KMS-11 (cell line): Measurements from ENCODE around the gene LRRC75A.

Experiments used
- H2AFZ ChIP-seq: fragments of 200-600 bp; sonication (generic); 2 replicates; pipeline ENCODE4 v1.6.1; 2016; ENCODE audit warnings: antibody characterized with exemption, mixed run types, low read depth
- H3K27ac ChIP-seq: fragments of 200-600 bp; sonication (generic); 2 replicates; pipeline ENCODE4 v1.6.1; 2016; ENCODE audit warnings: mild to moderate bottlenecking, mixed run types
- H3K27me3 ChIP-seq: fragments of 200-600 bp; sonication (generic); 2 replicates; pipeline ENCODE4 v1.6.1; 2017; ENCODE audit warnings: mild to moderate bottlenecking, low read depth, mixed run types, moderate library complexity; ENCODE audit not compliant: insufficient read depth
- H3K36me3 ChIP-seq: fragments of 200-600 bp; sonication (generic); 2 replicates; pipeline ENCODE4 v1.6.1; 2017; ENCODE audit warnings: mild to moderate bottlenecking, mixed run types; ENCODE audit not compliant: insufficient read depth
- H3K4me1 ChIP-seq: fragments of 200-600 bp; sonication (generic); 2 replicates; pipeline ENCODE4 v1.6.1; 2016; ENCODE audit warnings: mild to moderate bottlenecking, low read depth, mixed run types; ENCODE audit not compliant: poor library complexity, severe bottlenecking
- H3K4me2 ChIP-seq: fragments of 200-600 bp; sonication (generic); 2 replicates; pipeline ENCODE4 v1.7.0; 2016; ENCODE audit warnings: mild to moderate bottlenecking, mixed run types
- H3K4me3 ChIP-seq: fragments of 200-600 bp; sonication (generic); IDR thresholded peaks from 2 replicates; pipeline ENCODE4 v1.6.1; 2017; ENCODE audit warnings: low read depth, low read length, mixed read lengths; ENCODE audit not compliant: insufficient read depth
- H3K79me2 ChIP-seq: fragments of 200-600 bp; sonication (generic); 2 replicates; pipeline ENCODE4 v1.6.1; 2016; ENCODE audit warnings: low read depth, mixed run types; ENCODE audit not compliant: insufficient read depth
- H3K9ac ChIP-seq: fragments of 200-600 bp; sonication (generic); 2 replicates; pipeline ENCODE4 v1.6.1; 2016; ENCODE audit warnings: mild to moderate bottlenecking, mixed run types
- H4K20me1 ChIP-seq: fragments of 200-600 bp; sonication (generic); 2 replicates; pipeline ENCODE4 v1.6.1; 2016; ENCODE audit warnings: mild to moderate bottlenecking, mixed run types; ENCODE audit not compliant: insufficient read depth
- TF ChIP-seq, protein P1 (sequence below): fragments of 200-600 bp; sonication (generic); conservative IDR thresholded peaks from 2 replicates; pipeline ENCODE4 v1.6.1; 2017; ENCODE audit warnings: low read depth, mild to moderate bottlenecking, antibody characterized with exemption, low read length, moderate library complexity, mixed read lengths

Gene LRRC75A

DNA sequence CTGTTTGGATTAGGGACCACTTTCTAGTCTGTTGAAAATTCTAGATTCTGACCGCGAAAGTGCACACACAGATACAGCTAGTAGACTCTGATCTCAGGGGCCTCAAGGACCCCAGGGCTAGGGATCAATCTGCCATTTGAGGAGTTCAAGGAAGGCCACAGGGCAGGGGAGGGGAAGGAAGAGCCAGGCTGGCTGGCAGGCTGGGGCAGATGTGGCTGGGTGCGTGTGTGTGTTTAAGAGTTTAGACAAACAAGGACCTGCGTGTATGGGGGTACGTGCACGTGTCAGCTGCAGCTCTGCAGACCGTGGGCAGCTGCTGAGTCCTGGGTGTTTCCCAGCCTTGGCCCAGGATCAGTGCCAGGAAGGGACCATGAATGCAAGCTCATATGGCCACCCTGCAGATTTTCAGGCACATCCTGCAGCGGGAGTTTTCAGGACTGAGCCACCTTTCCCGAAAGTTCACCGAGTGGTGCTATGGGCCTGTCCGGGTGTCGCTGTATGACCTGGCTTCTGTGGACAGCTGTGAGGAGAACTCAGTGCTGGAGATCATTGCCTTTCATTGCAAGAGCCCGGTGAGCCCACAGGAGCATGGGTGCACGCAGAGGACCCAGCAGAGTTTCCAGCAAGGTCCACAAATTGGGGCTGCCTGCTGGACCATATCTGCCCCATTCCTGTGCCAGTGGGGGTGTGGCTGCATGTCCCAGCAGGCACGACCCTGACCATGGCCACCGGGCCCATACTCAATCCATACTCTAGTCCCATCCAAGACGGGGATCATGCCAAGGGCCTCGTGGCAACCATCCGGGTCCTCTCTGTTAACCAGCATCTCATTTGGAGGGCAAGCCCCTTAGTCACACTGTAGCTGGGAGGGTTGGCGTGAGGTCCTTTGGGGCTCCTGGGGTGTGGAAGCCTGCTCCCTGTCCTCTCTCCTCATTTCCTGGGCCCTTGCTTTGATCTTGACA is 66.0 kb downstream of the LRRC75A start:
- Histone ChIP-seq H3K9ac (no peak overlapping the region), H4K20me1 (no peaks in the 10 kb centered on the region), H3K27ac (no peak overlapping the region), H3K4me3 (no peak overlapping the region), H3K36me3 (no peaks in the 10 kb centered on the region), H3K79me2 (no peaks in the 10 kb centered on the region), H2AFZ (no peak overlapping the region), H3K27me3 (no peaks in the 10 kb centered on the region), H3K4me1 (no peaks in the 10 kb centered on the region), H3K4me2 (no peak overlapping the region)
- TF ChIP-seq, protein P1, sequence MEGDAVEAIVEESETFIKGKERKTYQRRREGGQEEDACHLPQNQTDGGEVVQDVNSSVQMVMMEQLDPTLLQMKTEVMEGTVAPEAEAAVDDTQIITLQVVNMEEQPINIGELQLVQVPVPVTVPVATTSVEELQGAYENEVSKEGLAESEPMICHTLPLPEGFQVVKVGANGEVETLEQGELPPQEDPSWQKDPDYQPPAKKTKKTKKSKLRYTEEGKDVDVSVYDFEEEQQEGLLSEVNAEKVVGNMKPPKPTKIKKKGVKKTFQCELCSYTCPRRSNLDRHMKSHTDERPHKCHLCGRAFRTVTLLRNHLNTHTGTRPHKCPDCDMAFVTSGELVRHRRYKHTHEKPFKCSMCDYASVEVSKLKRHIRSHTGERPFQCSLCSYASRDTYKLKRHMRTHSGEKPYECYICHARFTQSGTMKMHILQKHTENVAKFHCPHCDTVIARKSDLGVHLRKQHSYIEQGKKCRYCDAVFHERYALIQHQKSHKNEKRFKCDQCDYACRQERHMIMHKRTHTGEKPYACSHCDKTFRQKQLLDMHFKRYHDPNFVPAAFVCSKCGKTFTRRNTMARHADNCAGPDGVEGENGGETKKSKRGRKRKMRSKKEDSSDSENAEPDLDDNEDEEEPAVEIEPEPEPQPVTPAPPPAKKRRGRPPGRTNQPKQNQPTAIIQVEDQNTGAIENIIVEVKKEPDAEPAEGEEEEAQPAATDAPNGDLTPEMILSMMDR = no peak

DNA sequence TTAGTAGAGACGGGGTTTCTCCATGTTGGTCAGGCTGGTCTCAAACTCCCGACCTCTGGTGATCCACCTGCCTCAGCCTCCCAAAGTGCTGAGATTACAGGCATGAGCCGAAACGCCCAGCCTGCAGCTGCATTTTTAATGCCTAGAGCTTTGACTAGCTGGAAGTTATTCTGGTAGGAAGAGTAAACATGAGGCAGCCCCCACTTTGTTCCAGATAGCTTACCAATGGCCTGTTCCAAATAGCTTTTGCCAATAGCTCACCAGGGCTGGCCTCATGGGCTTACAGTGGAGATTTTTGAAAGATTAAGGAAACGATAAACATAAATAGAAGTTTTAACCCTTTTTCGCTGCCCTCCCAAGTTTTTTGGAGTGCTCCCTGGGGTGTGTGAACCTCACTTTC is 66.8 kb downstream of the LRRC75A start:
- no peaks in the 10 kb centered on the region for H4K20me1 ChIP-seq
- H2AFZ ChIP-seq = no peak overlapping the region
- H3K9ac ChIP-seq = no peak overlapping the region
- H3K79me2 ChIP-seq = no peaks in the 10 kb centered on the region
- H3K27ac ChIP-seq = no peak overlapping the region
- H3K36me3 ChIP-seq = no peaks in the 10 kb centered on the region
- H3K27me3 ChIP-seq = no peaks in the 10 kb centered on the region
- H3K4me3 ChIP-seq = no peak overlapping the region
- no peaks in the 10 kb centered on the region for H3K4me1 ChIP-seq
- H3K4me2 ChIP-seq = no peak overlapping the region
- TF ChIP-seq, protein P1 = no peak

DNA sequence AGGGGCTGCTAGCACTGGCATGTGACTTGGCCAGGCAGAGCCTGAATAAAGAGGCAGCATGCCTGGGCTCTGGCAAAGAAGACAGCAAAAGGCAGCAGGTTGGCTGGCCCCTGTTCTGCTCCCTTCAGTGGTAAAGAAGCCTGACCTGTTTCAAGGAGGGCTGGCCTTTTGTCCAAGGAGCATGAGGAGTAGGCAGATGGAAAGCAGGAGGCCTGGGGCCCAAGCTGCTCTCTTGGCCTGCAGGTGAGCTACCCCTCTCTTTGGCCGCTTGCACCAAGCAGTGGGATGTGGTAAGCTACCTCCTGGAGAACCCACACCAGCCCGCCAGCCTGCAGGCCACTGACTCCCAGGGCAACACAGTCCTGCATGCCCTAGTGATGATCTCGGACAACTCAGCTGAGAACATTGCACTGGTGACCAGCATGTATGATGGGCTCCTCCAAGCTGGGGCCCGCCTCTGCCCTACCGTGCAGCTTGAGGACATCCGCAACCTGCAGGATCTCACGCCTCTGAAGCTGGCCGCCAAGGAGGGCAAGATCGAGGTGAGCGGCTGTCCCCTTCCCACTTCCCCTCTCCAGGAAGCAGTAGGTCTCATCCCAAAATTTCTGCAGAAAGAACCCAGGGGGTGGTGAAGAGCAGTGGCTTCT is 68.6 kb downstream of the LRRC75A start:
- TF ChIP-seq, protein P1 = no peak
- Histone ChIP-seq H3K27ac (no peak overlapping the region), H3K4me1 (no peaks in the 10 kb centered on the region), H3K79me2 (no peaks in the 10 kb centered on the region), H3K27me3 (no peaks in the 10 kb centered on the region), H4K20me1 (no peaks in the 10 kb centered on the region), H3K4me2 (no peak overlapping the region), H3K4me3 (no peak overlapping the region), H3K9ac (no peak overlapping the region), H2AFZ (no peak overlapping the region), H3K36me3 (no peaks in the 10 kb centered on the region)

DNA sequence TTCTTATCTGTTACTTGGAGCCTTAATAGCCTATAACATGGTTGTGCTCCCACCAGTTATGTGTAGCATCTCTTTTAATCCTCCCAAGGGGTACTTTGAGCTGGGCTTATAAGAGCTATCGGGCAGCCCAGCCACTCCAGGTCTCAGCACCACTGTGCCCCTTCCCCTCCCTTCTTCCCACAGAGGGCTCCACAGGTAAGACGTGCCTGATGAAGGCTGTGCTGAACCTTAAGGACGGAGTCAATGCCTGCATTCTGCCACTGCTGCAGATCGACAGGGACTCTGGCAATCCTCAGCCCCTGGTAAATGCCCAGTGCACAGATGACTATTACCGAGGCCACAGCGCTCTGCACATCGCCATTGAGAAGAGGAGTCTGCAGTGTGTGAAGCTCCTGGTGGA is 69.6 kb downstream of the LRRC75A start:
- Histone ChIP-seq H3K79me2 (no peaks in the 10 kb centered on the region), H3K4me3 (no peak overlapping the region), H3K9ac (no peak overlapping the region), H4K20me1 (no peaks in the 10 kb centered on the region), H3K36me3 (no peaks in the 10 kb centered on the region), H3K4me1 (no peaks in the 10 kb centered on the region), H3K27ac (no peak overlapping the region), H3K27me3 (no peaks in the 10 kb centered on the region), H3K4me2 (no peak overlapping the region), H2AFZ (no peak overlapping the region)
- TF ChIP-seq, protein P1 = no peak
